GM19043 (cell line): ENCODE results near the gene TSEN54.
"Not testable (repeated sequence)": the region's sequence is repeated elsewhere in the genome, so short reads cannot be mapped to it uniquely, and the experiment has no call there.

Source experiments
- ATAC-seq: cut with Tn5 transposase; IDR thresholded peaks from one replicate; pipeline ENCODE4 v1.9.1; 2021; ENCODE audit warnings: low read depth; ENCODE audit not compliant: unreplicated experiment

TSEN54 gene

GRCh38 chr17:75516255-75516618, at the start of gene TSEN54:
TSS of gene TSEN54 (plus strand) at chr17:75516528. CDS start at chr17:75516561, 33 bp downstream.
- peak; percentile 71 for ATAC-seq

GRCh38 chr17:75468291-75468754, 48.0 kb upstream of the TSEN54 start:
- ATAC-seq = no peak

GRCh38 chr17:75468779-75469373, 47.5 kb upstream of the TSEN54 start:
- ATAC-seq = no peak

- ATAC-seq = no peak
Measured at GRCh38 chr17:75471207-75471606, 45.1 kb upstream of the TSEN54 start.

- ATAC-seq = no peak
Measured at GRCh38 chr17:75472119-75472518, 44.2 kb upstream of the TSEN54 start.

GRCh38 chr17:75473246-75473645, 43.1 kb upstream of the TSEN54 start:
- ATAC-seq = no peak

GRCh38 chr17:75474736-75475135, 41.6 kb upstream of the TSEN54 start:
- no peak for ATAC-seq

GRCh38 chr17:75475144-75475835, 41.0 kb upstream of the TSEN54 start:
- ATAC-seq = no peak

GRCh38 chr17:75475851-75476250, 40.5 kb upstream of the TSEN54 start:
- ATAC-seq = no peak

- ATAC-seq = no peak
Measured at GRCh38 chr17:75476271-75476671, 40.1 kb upstream of the TSEN54 start.

- no peak for ATAC-seq
Measured at GRCh38 chr17:75476752-75477489, 39.4 kb upstream of the TSEN54 start.

GRCh38 chr17:75477490-75477862, 38.9 kb upstream of the TSEN54 start:
- not testable (repeated sequence) for ATAC-seq

GRCh38 chr17:75478508-75478907, 37.8 kb upstream of the TSEN54 start:
- ATAC-seq = no peak

GRCh38 chr17:75480281-75480680, 36.0 kb upstream of the TSEN54 start:
- ATAC-seq = no peak

- ATAC-seq = no peak
Measured at GRCh38 chr17:75481194-75482068, 34.9 kb upstream of the TSEN54 start.

- no peak for ATAC-seq
Measured at GRCh38 chr17:75482098-75482942, 34.0 kb upstream of the TSEN54 start.

GRCh38 chr17:75485688-75486087, 30.6 kb upstream of the TSEN54 start:
- ATAC-seq = no peak

- no peak for ATAC-seq
Measured at GRCh38 chr17:75486151-75486550, 30.2 kb upstream of the TSEN54 start.

GRCh38 chr17:75486951-75487350, 29.4 kb upstream of the TSEN54 start:
- ATAC-seq = no peak
